Ishikawa (cell line): ENCODE results near the gene SUV39H1.

Experiments
- CEBPB ChIP-seq: IDR thresholded peaks from 2 replicates; pipeline ENCODE4 v1.6.1; 2012
- CREB1 ChIP-seq: IDR thresholded peaks from 2 replicates; pipeline ENCODE4 v1.6.1; 2012; ENCODE audit warnings: low read depth
- EGR1 ChIP-seq: IDR thresholded peaks from 2 replicates; pipeline ENCODE4 v1.6.1; 2012
- EP300 ChIP-seq: IDR thresholded peaks from 2 replicates; pipeline ENCODE4 v1.6.1; 2012; ENCODE audit warnings: borderline replicate concordance
- FOXM1 ChIP-seq: IDR thresholded peaks from 2 replicates; pipeline ENCODE4 v1.6.1; 2012; ENCODE audit warnings: low read depth, borderline replicate concordance
- NFIC ChIP-seq: IDR thresholded peaks from 2 replicates; pipeline ENCODE4 v1.6.1; 2012
- RAD21 ChIP-seq: IDR thresholded peaks from 2 replicates; pipeline ENCODE4 v1.6.1; 2012; ENCODE audit warnings: low read depth
- TAF1 ChIP-seq: IDR thresholded peaks from 2 replicates; pipeline ENCODE4 v1.6.1; 2012; ENCODE audit warnings: low read depth, mild to moderate bottlenecking
- TCF12 ChIP-seq: IDR thresholded peaks from 2 replicates; pipeline ENCODE4 v1.6.1; 2012; ENCODE audit warnings: low read depth
- TEAD4 ChIP-seq: IDR thresholded peaks from 2 replicates; pipeline ENCODE4 v1.6.1; 2012
- YY1 ChIP-seq: IDR thresholded peaks from 2 replicates; pipeline ENCODE4 v1.6.1; 2012; ENCODE audit warnings: low read depth
- ZBTB7A ChIP-seq: IDR thresholded peaks from 2 replicates; pipeline ENCODE4 v1.6.1; 2012; ENCODE audit warnings: low read depth
- TF ChIP-seq, protein P1 (sequence below): IDR thresholded peaks from 2 replicates; pipeline ENCODE4 v1.6.1; 2012; ENCODE audit warnings: low read depth, mild to moderate bottlenecking
- TF ChIP-seq, protein P2 (sequence below): IDR thresholded peaks from 2 replicates; pipeline ENCODE4 v1.6.1; 2012
- TF ChIP-seq, protein P3 (sequence below): IDR thresholded peaks from 2 replicates; pipeline ENCODE4 v1.6.1; 2012

SUV39H1 gene

GRCh38 chrX:48666649-48667048, 29.9 kb upstream of the SUV39H1 start:
- TF ChIP-seq CEBPB (no peak), NFIC (no peak), TEAD4 (no peak), CREB1 (no peak), TCF12 (no peak), FOXM1 (no peak), YY1 (no peak), EGR1 (no peak)
- TF ChIP-seq, protein P1, sequence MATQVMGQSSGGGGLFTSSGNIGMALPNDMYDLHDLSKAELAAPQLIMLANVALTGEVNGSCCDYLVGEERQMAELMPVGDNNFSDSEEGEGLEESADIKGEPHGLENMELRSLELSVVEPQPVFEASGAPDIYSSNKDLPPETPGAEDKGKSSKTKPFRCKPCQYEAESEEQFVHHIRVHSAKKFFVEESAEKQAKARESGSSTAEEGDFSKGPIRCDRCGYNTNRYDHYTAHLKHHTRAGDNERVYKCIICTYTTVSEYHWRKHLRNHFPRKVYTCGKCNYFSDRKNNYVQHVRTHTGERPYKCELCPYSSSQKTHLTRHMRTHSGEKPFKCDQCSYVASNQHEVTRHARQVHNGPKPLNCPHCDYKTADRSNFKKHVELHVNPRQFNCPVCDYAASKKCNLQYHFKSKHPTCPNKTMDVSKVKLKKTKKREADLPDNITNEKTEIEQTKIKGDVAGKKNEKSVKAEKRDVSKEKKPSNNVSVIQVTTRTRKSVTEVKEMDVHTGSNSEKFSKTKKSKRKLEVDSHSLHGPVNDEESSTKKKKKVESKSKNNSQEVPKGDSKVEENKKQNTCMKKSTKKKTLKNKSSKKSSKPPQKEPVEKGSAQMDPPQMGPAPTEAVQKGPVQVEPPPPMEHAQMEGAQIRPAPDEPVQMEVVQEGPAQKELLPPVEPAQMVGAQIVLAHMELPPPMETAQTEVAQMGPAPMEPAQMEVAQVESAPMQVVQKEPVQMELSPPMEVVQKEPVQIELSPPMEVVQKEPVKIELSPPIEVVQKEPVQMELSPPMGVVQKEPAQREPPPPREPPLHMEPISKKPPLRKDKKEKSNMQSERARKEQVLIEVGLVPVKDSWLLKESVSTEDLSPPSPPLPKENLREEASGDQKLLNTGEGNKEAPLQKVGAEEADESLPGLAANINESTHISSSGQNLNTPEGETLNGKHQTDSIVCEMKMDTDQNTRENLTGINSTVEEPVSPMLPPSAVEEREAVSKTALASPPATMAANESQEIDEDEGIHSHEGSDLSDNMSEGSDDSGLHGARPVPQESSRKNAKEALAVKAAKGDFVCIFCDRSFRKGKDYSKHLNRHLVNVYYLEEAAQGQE: no peak

GRCh38 chrX:48667509-48667908, 29.0 kb upstream of the SUV39H1 start:
- TF ChIP-seq, protein P2, sequence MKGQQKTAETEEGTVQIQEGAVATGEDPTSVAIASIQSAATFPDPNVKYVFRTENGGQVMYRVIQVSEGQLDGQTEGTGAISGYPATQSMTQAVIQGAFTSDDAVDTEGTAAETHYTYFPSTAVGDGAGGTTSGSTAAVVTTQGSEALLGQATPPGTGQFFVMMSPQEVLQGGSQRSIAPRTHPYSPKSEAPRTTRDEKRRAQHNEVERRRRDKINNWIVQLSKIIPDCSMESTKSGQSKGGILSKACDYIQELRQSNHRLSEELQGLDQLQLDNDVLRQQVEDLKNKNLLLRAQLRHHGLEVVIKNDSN: no peak
- TF ChIP-seq, protein P3, sequence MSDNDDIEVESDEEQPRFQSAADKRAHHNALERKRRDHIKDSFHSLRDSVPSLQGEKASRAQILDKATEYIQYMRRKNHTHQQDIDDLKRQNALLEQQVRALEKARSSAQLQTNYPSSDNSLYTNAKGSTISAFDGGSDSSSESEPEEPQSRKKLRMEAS: no peak
- TF ChIP-seq EP300 (no peak), EGR1 (no peak), CREB1 (no peak), ZBTB7A (no peak), YY1 (no peak), RAD21 (no peak)
- TF ChIP-seq, protein P1: no peak

- TF ChIP-seq, protein P1: no peak
- no peak for TF ChIP-seq TEAD4
- TF ChIP-seq YY1: no peak
- TF ChIP-seq, protein P2: no peak
- TF ChIP-seq NFIC: peak; percentile 41
- peak; percentile 69 for TF ChIP-seq TAF1
Observed at GRCh38 chrX:48676106-48676892, 20.2 kb upstream of the SUV39H1 start.

GRCh38 chrX:48676893-48677270, 19.7 kb upstream of the SUV39H1 start:
- no peak for TF ChIP-seq TEAD4
- TF ChIP-seq, protein P3: no peak
- no peak for TF ChIP-seq YY1
- TF ChIP-seq NFIC: no peak

- no peak for TF ChIP-seq FOXM1
- TF ChIP-seq CREB1: no peak
- TF ChIP-seq, protein P2: no peak
- TF ChIP-seq NFIC: no peak
- TF ChIP-seq, protein P1: no peak
- no peak for TF ChIP-seq TAF1
Observed at GRCh38 chrX:48677516-48677915, 19.0 kb upstream of the SUV39H1 start.
